Fibroblast of skin of right biceps (primary cell): Measurements from ENCODE around the gene ITGA3.

ENCODE experiments used
- DNase-seq: peaks from one replicate; pipeline ENCODE4 v3.0.0-alpha.2; 2013

Gene ITGA3

GRCh38 chr17:50132104-50132794 lies 76.3 kb downstream of the ITGA3 start:
- DNase-seq, result no peak

DNA sequence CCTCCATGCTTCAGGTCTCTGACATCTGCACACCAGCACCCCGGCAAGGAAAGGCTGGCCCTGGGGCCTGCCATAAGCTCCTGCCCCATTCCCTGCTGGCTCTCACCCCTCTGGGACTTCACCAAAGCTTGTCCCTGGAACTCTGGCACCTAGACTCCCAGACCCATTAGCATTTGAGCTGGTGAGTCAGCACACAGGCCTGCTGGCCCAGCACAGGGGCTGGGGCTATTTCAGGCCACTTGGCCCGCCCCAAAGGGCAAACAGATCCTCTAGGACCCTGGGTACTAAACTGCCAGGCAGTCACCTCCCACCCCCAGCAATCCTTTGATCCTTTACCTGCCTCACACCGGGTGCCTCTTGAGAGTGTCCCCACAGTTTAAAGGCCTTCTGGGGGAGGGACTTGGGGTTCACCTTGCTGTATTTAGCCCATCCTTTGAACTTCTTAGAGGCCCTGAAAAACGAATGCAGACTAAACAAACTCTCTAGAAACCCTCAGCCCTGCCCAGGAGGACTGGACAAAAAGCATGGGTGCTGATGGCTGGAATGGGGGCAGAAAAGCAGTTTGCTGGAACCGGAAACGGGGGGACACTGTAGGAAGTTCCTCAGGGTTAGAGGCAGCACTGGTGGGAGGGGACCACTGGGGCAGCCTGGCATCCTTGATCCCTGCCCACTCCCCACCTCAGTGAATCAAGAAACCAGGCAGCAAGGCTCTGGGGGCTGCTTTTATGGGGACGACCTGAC lies 77.3 kb downstream of the ITGA3 start:
- DNase-seq, result peak; percentile 55

DNA sequence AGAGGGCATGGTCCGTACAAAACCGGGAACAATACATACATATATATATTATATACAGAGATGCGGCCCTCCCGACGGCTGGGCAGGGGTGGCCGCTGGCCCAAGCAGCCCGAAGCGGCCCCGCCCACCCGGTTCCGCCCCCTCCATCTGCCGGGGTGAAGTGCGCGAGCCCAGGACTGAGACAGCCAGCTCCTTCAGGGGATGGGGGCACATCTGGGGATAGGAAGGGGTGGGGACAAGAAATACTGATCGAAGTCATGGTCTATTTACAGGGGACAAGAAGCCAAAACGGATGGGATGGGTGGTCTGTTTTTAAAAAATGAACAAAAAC lies 77.8 kb downstream of the ITGA3 start:
- DNase-seq, result no peak

GRCh38 chr17:50134206-50135110 lies 78.5 kb downstream of the ITGA3 start:
- no peak for DNase-seq

DNA sequence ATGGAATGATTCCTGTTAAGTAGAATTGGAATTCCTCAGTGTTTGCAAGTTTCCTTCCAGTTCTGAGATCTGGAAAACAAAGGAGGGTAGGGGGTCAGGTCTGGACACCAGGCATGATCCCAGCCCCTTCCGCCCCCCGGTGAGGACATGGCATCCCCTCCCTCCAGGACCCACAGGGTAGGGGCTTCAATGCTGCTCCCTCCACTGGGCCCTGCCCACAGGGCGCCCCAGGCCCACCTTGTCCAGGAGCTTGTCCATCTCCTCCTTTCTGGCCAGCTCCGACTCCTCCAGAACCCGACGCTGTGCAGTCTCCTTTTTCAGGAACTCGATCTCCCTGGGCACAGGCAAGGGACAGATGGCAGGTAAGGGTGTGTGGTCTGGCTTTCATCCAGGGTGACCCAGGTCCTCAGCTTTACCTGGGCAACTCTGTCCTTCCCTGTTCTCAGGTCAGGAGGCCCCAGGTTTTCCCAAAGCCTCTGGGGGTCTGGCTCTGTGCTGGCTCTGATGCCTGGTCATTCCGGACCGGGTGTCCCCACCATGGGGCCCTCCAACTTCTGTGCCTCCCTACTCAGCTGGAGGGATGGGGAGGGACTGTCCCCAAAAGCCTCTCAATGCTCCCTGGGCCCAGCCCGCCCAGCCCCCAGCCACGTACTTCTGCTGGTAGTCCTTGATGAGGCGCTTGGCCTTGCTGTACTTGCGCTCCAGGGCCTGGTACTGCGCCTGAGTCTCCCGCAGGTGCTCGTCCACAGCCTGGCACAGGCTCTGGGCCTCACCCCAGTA lies 79.6 kb downstream of the ITGA3 start:
- no peak for DNase-seq

- no peak for DNase-seq
Observed at GRCh38 chr17:50136096-50136687, 80.3 kb downstream of the ITGA3 start.

DNA sequence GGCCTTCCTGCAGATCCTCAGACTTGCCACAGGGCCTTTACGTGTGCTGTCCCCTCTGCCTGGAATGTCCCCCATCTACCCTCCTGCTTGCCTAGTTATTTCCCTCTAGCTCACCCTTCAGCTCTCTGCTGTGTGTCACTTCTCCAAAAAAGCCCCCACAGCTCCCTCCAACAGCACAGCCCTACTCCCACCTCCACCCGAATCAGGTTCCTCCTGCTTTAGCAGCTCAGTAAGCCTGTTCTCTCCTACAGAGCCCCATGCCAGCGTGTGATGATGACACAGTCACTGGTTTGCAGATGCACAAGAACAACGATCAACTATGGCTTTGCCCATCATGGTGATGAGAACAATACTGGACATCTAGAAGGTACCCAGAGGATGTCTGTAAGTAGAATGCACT lies 81.1 kb downstream of the ITGA3 start:
- DNase-seq, result no peak

GRCh38 chr17:50139185-50139783 lies 83.4 kb downstream of the ITGA3 start:
- DNase-seq, result no peak
